Bronchial epithelial cell (primary cell): ENCODE results near the gene GDPD3. TPM values are rescaled to one million over a fixed set of nuclear protein-coding genes. Genes with fewer than 3 reads are reported as not detected.

Experiments
- DNase-seq: peaks from one replicate; pipeline ENCODE4 v3.0.0-alpha.2; 2010; ENCODE audit warnings: low read depth
- FAIRE-seq: peaks from 2 replicates; lab custom pipeline; 2011; peaks lifted over from hg19 to GRCh38; lab: Jason Lieb, UNC
- H3K27me3 ChIP-seq: 2 replicates; pipeline ENCODE4 v1.5.1; 2011; ENCODE audit warnings: low read length; ENCODE audit not compliant: control insufficient read depth, insufficient read depth
- H3K36me3 ChIP-seq: 2 replicates; pipeline ENCODE4 v1.5.1; 2011; ENCODE audit warnings: low read length; ENCODE audit not compliant: control insufficient read depth, insufficient read depth
- H3K4me3 ChIP-seq: 2 replicates; pipeline ENCODE4 v1.5.1; 2011; ENCODE audit warnings: mild to moderate bottlenecking, low read depth, low read length, control low read depth
- total RNA-seq: library from RNA; depleted of rRNA; stranded (reverse); fragments of >200 nt; gene quantifications from 2 replicates; pipeline ENCODE4 v1.2.1, GENCODE V29; 2014
- TF ChIP-seq, protein P1 (sequence below): IDR thresholded peaks from 2 replicates; pipeline ENCODE4 v1.5.1; 2011; ENCODE audit warnings: mild to moderate bottlenecking, moderate library complexity, low read length, control low read depth, inconsistent platforms; ENCODE audit not compliant: insufficient read depth, severe bottlenecking

Gene GDPD3
- total RNA-seq, 1 donor from 2014 or later: 7.1 TPM

GRCh38 chr16:30087181-30087898 is 26.0 kb downstream of the GDPD3 start:
- peaks cover 25% of the 10 kb centered on the region for H3K36me3 ChIP-seq
- FAIRE-seq (peak; percentile 32), DNase-seq (no peak)
- H3K27me3 ChIP-seq: no peaks in the 10 kb centered on the region
- TF ChIP-seq, protein P1, sequence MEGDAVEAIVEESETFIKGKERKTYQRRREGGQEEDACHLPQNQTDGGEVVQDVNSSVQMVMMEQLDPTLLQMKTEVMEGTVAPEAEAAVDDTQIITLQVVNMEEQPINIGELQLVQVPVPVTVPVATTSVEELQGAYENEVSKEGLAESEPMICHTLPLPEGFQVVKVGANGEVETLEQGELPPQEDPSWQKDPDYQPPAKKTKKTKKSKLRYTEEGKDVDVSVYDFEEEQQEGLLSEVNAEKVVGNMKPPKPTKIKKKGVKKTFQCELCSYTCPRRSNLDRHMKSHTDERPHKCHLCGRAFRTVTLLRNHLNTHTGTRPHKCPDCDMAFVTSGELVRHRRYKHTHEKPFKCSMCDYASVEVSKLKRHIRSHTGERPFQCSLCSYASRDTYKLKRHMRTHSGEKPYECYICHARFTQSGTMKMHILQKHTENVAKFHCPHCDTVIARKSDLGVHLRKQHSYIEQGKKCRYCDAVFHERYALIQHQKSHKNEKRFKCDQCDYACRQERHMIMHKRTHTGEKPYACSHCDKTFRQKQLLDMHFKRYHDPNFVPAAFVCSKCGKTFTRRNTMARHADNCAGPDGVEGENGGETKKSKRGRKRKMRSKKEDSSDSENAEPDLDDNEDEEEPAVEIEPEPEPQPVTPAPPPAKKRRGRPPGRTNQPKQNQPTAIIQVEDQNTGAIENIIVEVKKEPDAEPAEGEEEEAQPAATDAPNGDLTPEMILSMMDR: no peak
- no peak overlapping the region for H3K4me3 ChIP-seq

DNA sequence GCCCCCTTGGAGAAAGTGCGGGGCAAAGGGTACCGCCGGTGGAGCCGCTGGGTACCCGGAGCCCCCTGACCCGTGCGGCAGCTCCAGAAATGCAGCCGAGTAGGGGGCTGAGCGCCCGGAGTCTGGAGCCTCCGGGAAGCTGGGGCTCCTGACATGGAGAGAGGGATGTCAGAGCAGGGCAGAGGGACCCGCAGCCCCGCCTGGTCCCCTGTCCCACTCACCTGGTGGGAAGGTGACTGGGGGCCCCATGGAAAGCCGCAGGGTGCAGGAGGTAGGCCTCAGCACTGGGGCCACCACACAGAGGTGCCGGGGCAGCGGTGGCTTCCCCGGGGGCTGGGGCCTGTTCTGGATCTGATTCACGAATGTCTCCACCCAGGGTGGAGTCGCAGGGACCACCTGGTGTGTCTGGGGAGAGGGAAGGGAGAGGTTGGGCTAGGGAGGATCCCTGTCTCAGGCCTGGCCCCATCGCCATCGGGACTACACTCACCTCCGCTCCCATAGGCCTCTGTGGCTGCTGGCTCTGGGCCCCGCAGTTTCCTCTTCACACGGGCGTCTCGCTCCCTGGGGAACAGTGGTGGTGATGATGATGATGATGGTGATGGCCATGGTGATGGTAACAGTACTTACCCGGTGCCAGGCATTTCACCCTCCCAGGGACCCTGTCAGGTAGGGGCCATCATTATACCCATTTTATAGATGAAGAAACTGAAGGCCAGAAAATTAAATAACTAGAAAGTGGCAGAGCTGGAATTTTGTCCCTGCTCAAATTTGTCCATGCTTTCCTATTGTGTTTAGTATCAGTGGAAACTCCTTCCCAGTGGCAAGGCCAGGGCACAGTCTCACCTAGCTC is 26.8 kb downstream of the GDPD3 start:
- no peaks in the 10 kb centered on the region for H3K27me3 ChIP-seq
- DNase-seq (no peak), FAIRE-seq (no peak)
- peaks cover 29% of the 10 kb centered on the region for H3K36me3 ChIP-seq
- H3K4me3 ChIP-seq: no peak overlapping the region
- TF ChIP-seq, protein P1: no peak

GRCh38 chr16:30085820-30086219 is 27.5 kb downstream of the GDPD3 start:
- Histone ChIP-seq H3K27me3 (no peaks in the 10 kb centered on the region), H3K4me3 (no peak overlapping the region), H3K36me3 (peaks cover 33% of the 10 kb centered on the region)
- FAIRE-seq (no peak), DNase-seq (no peak)
- TF ChIP-seq, protein P1: no peak

GRCh38 chr16:30085247-30085646 is 28.1 kb downstream of the GDPD3 start:
- FAIRE-seq (no peak), DNase-seq (no peak)
- Histone ChIP-seq H3K4me3 (no peak overlapping the region), H3K36me3 (peaks cover 35% of the 10 kb centered on the region), H3K27me3 (no peaks in the 10 kb centered on the region)
- TF ChIP-seq, protein P1: no peak

- no peak for FAIRE-seq
- no peak for DNase-seq
- TF ChIP-seq, protein P1: no peak
- H3K36me3 ChIP-seq: peaks cover 35% of the 10 kb centered on the region
- no peak overlapping the region for H3K4me3 ChIP-seq
- no peaks in the 10 kb centered on the region for H3K27me3 ChIP-seq
Observed at GRCh38 chr16:30084816-30085159, 28.5 kb downstream of the GDPD3 start.
